HL-60/S4 treated with phorbol 12-myristate 13-acetate at 8.2 ng/mL for 4 days and 3 days (cell line): ENCODE measurements around the gene SV2C.

Experiments used
- in situ Hi-C: fragments of 300-500 bp; cut with MboI; formaldehyde crosslinking; loops from 2 replicates; pipeline ENCODE4 v1.15.0; 2022; ENCODE audit warnings: low sequenced_read_pairs

The SV2C gene

GRCh38 chr5:76402251-76402885, 319.2 kb downstream of the SV2C start:
- in situ Hi-C loops = no loop called here

GRCh38 chr5:76402886-76403765, 319.9 kb downstream of the SV2C start, which contains the start of gene IQGAP2:
IQGAP2 (plus strand) TSS chr5:76403285; CDS start chr5:76403546, 261 bp downstream.
- in situ Hi-C loops = no loop called here
